SK-N-SH (cell line): ENCODE results near the gene VAMP2. TPM values are rescaled to one million over a fixed set of nuclear protein-coding genes. Genes with fewer than 3 reads are reported as not detected.

Experiments used
- CTCF ChIA-PET: fragments of 300-600, 350-600 bp; formaldehyde crosslinking; extraction: SDS; loops from one replicate; lab custom pipeline; 2021; lab: Yijun Ruan, JAX
- POLR2A ChIA-PET: fragments of 350-600 bp; sonication (Branson Sonifier 250); formaldehyde crosslinking; extraction: SDS; loops from one replicate; lab custom pipeline; 2020; ENCODE audit warnings: antibody characterized with exemption, inconsistent platforms; lab: Yijun Ruan, JAX
- DNase-seq: peaks from one replicate; pipeline ENCODE4 v3.0.0; 2012
- H2AFZ ChIP-seq: fragments of 200-600 bp; sonication (generic); 2 replicates; pipeline ENCODE4 v1.8.1; 2016; ENCODE audit warnings: antibody characterized with exemption, mild to moderate bottlenecking, low read depth
- H3F3A ChIP-seq: fragments of 200-600 bp; sonication (generic); replicated peaks from 2 replicates; pipeline ENCODE3; 2016; ENCODE audit warnings: antibody characterized with exemption, mild to moderate bottlenecking; ENCODE audit not compliant: insufficient read depth
- H3K27ac ChIP-seq, 2 experiments: fragments of 200-500 bp in 1 of 2; fragments of 200-600 bp in 1 of 2; sonication (Bioruptor generic) in 1 of 2; sonication (generic), shearing (Covaris generic) in 1 of 2; 2 replicates each; pipeline versions ENCODE4 v1.5.1 to v1.6.1; 2014 to 2016; ENCODE audit warnings: low read depth in 2 of 2, inconsistent platforms in 1 of 2, low read length in 1 of 2, mild to moderate bottlenecking in 1 of 2, mixed read lengths in 1 of 2
- H3K27me3 ChIP-seq: fragments of 200-600 bp; sonication (generic), shearing (Covaris generic); 2 replicates; pipeline ENCODE4 v1.6.1; 2016; ENCODE audit warnings: mixed run types; ENCODE audit not compliant: insufficient read depth
- H3K36me3 ChIP-seq, 2 experiments: fragments of 200-500 bp in 1 of 2; fragments of 200-600 bp in 1 of 2; sonication (Bioruptor generic) in 1 of 2; sonication (generic) in 1 of 2; replicated peaks in 1 of 2; 2 replicates each; pipeline versions ENCODE3 to v1.5.1; 2014 to 2016; ENCODE audit warnings: low read length in 1 of 2, mild to moderate bottlenecking in 1 of 2; ENCODE audit not compliant: insufficient read depth in 2 of 2, control insufficient read depth in 1 of 2
- H3K4me1 ChIP-seq, 2 experiments: fragments of 200-500 bp in 1 of 2; fragments of 200-600 bp in 1 of 2; sonication (Bioruptor generic) in 1 of 2; sonication (generic), shearing (Covaris generic) in 1 of 2; 2 replicates each; pipeline versions ENCODE4 v1.5.1 to v1.6.1; 2014 to 2016; ENCODE audit warnings: low read depth in 1 of 2, low read length in 1 of 2, mixed run types in 1 of 2; ENCODE audit not compliant: insufficient read depth in 2 of 2, control insufficient read depth in 1 of 2
- H3K4me2 ChIP-seq: fragments of 200-600 bp; sonication (generic), shearing (Covaris generic); 2 replicates; pipeline ENCODE4 v1.6.1; 2017; ENCODE audit warnings: mixed run types
- H3K4me3 ChIP-seq, 2 experiments: fragments of 200-500 bp in 1 of 2; fragments of 200-600 bp in 1 of 2; sonication (Bioruptor generic) in 1 of 2; sonication (generic), shearing (Covaris generic) in 1 of 2; 2 replicates each; pipeline versions ENCODE4 v1.5.1 to v1.8.1; 2014 to 2016; ENCODE audit warnings: low read depth in 2 of 2, inconsistent platforms in 1 of 2, low read length in 1 of 2, mild to moderate bottlenecking in 1 of 2, mixed read lengths in 1 of 2, moderate library complexity in 1 of 2
- H3K79me2 ChIP-seq: fragments of 200-600 bp; sonication (generic); 2 replicates; pipeline ENCODE4 v1.8.1; 2017; ENCODE audit warnings: mild to moderate bottlenecking; ENCODE audit not compliant: insufficient read depth
- H3K9ac ChIP-seq: fragments of 200-600 bp; sonication (generic); 2 replicates; pipeline ENCODE4 v1.6.1; 2017; ENCODE audit warnings: mixed run types
- H3K9me2 ChIP-seq: fragments of 200-600 bp; sonication (generic); 2 replicates; pipeline ENCODE4 v1.6.1; 2017; ENCODE audit warnings: mixed run types
- H3K9me3 ChIP-seq: fragments of 200-600 bp; sonication (generic); 2 replicates; pipeline ENCODE4 v1.6.1; 2017; ENCODE audit warnings: mixed run types, mild to moderate bottlenecking, moderate library complexity
- H4K20me1 ChIP-seq: fragments of 200-600 bp; sonication (generic); 2 replicates; pipeline ENCODE4 v1.6.1; 2017; ENCODE audit warnings: mild to moderate bottlenecking, mixed run types; ENCODE audit not compliant: insufficient read depth
- CHD2 ChIP-seq: fragments of 150-350 bp; IDR thresholded peaks from 2 replicates; pipeline ENCODE4 v1.6.1; 2018; ENCODE audit warnings: low read length; ENCODE audit not compliant: partially characterized antibody
- ELF1 ChIP-seq: IDR thresholded peaks from 2 replicates; pipeline ENCODE4 v1.4.0; 2012
- EZH2phosphoT487 ChIP-seq: fragments of 200-600 bp; sonication (generic); IDR thresholded peaks from 2 replicates; pipeline ENCODE4 v1.6.1; 2017; ENCODE audit warnings: low read depth, mixed run types, mild to moderate bottlenecking, antibody characterized with exemption, moderate library complexity, borderline replicate concordance
- FOXM1 ChIP-seq: IDR thresholded peaks from 2 replicates; pipeline ENCODE4 v1.4.0; 2012; ENCODE audit warnings: low read depth, mild to moderate bottlenecking
- JUND ChIP-seq: IDR thresholded peaks from 2 replicates; pipeline ENCODE4 v1.4.0; 2012
- MXI1 ChIP-seq: IDR thresholded peaks from 2 replicates; pipeline ENCODE4 v1.6.1; 2012; ENCODE audit warnings: mild to moderate bottlenecking, low read depth, low read length, improper control_type of control experiment
- NRF1 ChIP-seq: IDR thresholded peaks from 2 replicates; pipeline ENCODE4 v1.6.1; 2012; ENCODE audit warnings: low read depth, mild to moderate bottlenecking, low read length
- PBX3 ChIP-seq: IDR thresholded peaks from 2 replicates; pipeline ENCODE4; 2012
- POLR2AphosphoS5 ChIP-seq: IDR thresholded peaks from 2 replicates; pipeline ENCODE4 v1.6.1; 2012; ENCODE audit warnings: low read depth, low read length
- RCOR1 ChIP-seq: fragments of 150-350 bp; IDR thresholded peaks from 2 replicates; pipeline ENCODE4 v1.6.1; 2017; ENCODE audit warnings: antibody characterized with exemption, low read length
- RFX5 ChIP-seq: IDR thresholded peaks from 2 replicates; pipeline ENCODE4 v1.6.1; 2012; ENCODE audit warnings: mild to moderate bottlenecking, improper control_type of control experiment, low read length
- SIN3A ChIP-seq: IDR thresholded peaks from 2 replicates; pipeline ENCODE4 v1.6.1; 2012; ENCODE audit warnings: low read depth, mild to moderate bottlenecking, low read length, moderate library complexity, borderline replicate concordance
- SMC3 ChIP-seq: IDR thresholded peaks from 2 replicates; pipeline ENCODE4 v1.6.1; 2012; ENCODE audit warnings: low read depth, low read length, improper control_type of control experiment
- TEAD4 ChIP-seq: IDR thresholded peaks from 2 replicates; pipeline ENCODE4 v1.4.0; 2012; ENCODE audit warnings: mild to moderate bottlenecking, borderline replicate concordance; ENCODE audit not compliant: insufficient read depth
- YY1 ChIP-seq: IDR thresholded peaks from 2 replicates; pipeline ENCODE4 v1.4.0; 2012; ENCODE audit warnings: low read depth, mild to moderate bottlenecking
- ZBTB33 ChIP-seq: IDR thresholded peaks from 2 replicates; pipeline ENCODE4 v1.4.0; 2012; ENCODE audit warnings: low read depth, borderline replicate concordance
- WGBS: methylation state at CpG from one replicate; pipeline ENCODE4 v1.1.6; 2017; ENCODE audit warnings: low lambda C conversion rate; 5-methylcytosine and 5-hydroxymethylcytosine counted together
- polyA plus RNA-seq, 3 experiments: library from polyadenylated mRNA; depleted of rRNA; stranded (reverse); fragments of >200 nt; gene quantifications; 2 replicates each; pipeline ENCODE4 v1.2.3, GENCODE V29; 2012
- TF ChIP-seq, protein P1 (sequence below): IDR thresholded peaks from 2 replicates; pipeline ENCODE4 v1.6.1; 2012; ENCODE audit warnings: mild to moderate bottlenecking, low read depth, low read length, moderate library complexity
- TF ChIP-seq, protein P2 (sequence below): fragments of 200-600 bp; sonication (generic); IDR thresholded peaks from 2 replicates; pipeline ENCODE4 v1.6.1; 2017; ENCODE audit warnings: antibody characterized with exemption, mild to moderate bottlenecking, moderate library complexity
- TF ChIP-seq, protein P3 (sequence below): IDR thresholded peaks from 2 replicates; pipeline ENCODE4 v1.4.0; 2012; ENCODE audit warnings: low read depth

VAMP2 gene
- polyA plus RNA-seq, 1 of the 3 experiments (the other 2 are of a cell fraction): 42.0 TPM

- Histone ChIP-seq H3F3A (peaks cover 25% of the 10 kb centered on the region), H3K4me1 (peaks cover 36 to 47% of the 10 kb centered on the region in 2 experiments; a peak in 3 of 4 replicates), H4K20me1 (peaks cover 9% of the 10 kb centered on the region; the same call in 1 of the 2 replicates), H3K9ac (peak overlapping the region; percentile 98), H2AFZ (no peak overlapping the region), H3K27ac (peak overlapping the region; percentile 85 to 95), H3K4me2 (peak overlapping the region; percentile 95), H3K36me3 (peaks cover 7 to 19% of the 10 kb centered on the region in 2 experiments), H3K9me2 (no peaks in the 10 kb centered on the region), H3K9me3 (no peaks in the 10 kb centered on the region), H3K4me3 (no peak overlapping the region), H3K79me2 (peaks cover 26% of the 10 kb centered on the region), H3K27me3 (no peaks in the 10 kb centered on the region)
- 94% methylated on average over 7 of the region's 7 CpGs for WGBS
- DNase-seq: no peak
- ChIA-PET POLR2A (no interaction called here), CTCF (interaction anchor here (1.2 to 1.3 kb wide), 2 partner anchors 15 to 79 kb away, joined by 3 to 4 read pairs; no protein-coding TSS in a partner anchor)
- no peak for TF ChIP-seq EZH2phosphoT487
- TF ChIP-seq, protein P1, sequence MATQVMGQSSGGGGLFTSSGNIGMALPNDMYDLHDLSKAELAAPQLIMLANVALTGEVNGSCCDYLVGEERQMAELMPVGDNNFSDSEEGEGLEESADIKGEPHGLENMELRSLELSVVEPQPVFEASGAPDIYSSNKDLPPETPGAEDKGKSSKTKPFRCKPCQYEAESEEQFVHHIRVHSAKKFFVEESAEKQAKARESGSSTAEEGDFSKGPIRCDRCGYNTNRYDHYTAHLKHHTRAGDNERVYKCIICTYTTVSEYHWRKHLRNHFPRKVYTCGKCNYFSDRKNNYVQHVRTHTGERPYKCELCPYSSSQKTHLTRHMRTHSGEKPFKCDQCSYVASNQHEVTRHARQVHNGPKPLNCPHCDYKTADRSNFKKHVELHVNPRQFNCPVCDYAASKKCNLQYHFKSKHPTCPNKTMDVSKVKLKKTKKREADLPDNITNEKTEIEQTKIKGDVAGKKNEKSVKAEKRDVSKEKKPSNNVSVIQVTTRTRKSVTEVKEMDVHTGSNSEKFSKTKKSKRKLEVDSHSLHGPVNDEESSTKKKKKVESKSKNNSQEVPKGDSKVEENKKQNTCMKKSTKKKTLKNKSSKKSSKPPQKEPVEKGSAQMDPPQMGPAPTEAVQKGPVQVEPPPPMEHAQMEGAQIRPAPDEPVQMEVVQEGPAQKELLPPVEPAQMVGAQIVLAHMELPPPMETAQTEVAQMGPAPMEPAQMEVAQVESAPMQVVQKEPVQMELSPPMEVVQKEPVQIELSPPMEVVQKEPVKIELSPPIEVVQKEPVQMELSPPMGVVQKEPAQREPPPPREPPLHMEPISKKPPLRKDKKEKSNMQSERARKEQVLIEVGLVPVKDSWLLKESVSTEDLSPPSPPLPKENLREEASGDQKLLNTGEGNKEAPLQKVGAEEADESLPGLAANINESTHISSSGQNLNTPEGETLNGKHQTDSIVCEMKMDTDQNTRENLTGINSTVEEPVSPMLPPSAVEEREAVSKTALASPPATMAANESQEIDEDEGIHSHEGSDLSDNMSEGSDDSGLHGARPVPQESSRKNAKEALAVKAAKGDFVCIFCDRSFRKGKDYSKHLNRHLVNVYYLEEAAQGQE: no peak
- TF ChIP-seq POLR2AphosphoS5: no peak
- no peak for TF ChIP-seq JUND
- TF ChIP-seq YY1: no peak
- no peak for TF ChIP-seq SMC3
- TF ChIP-seq PBX3: no peak
- TF ChIP-seq NRF1: no peak
- no peak for TF ChIP-seq TEAD4
Measured at GRCh38 chr17:8153031-8153451, 9.7 kb downstream of the VAMP2 start.

GRCh38 chr17:8152112-8152775, 10.5 kb downstream of the VAMP2 start, which contains the start of gene PER1:
Gene PER1 (minus strand): TSS chr17:8152404. CDS start chr17:8150706, 1,698 bp downstream.
- Histone ChIP-seq H3K27me3 (no peaks in the 10 kb centered on the region), H3K9me3 (no peaks in the 10 kb centered on the region), H4K20me1 (peaks cover 9% of the 10 kb centered on the region; the same call in 1 of the 2 replicates), H3K36me3 (peaks cover 4 to 27% of the 10 kb centered on the region in 2 experiments), H3K4me3 (peak within 1 kb of the TSS; percentile 77 to 80), H3K9me2 (no peaks in the 10 kb centered on the region), H3F3A (peaks cover 21% of the 10 kb centered on the region), H3K4me1 (peaks cover 36 to 47% of the 10 kb centered on the region in 2 experiments; a peak in 3 of 4 replicates), H2AFZ (no peak within 1 kb of the TSS), H3K4me2 (peak within 1 kb of the TSS; percentile 95), H3K79me2 (peaks cover 26% of the 10 kb centered on the region), H3K9ac (peak within 1 kb of the TSS; percentile 98), H3K27ac (peak within 1 kb of the TSS; percentile 85 to 95)
- CTCF ChIA-PET: interaction anchor here (1.0 to 3.1 kb wide), 6 partner anchors 12 to 33 kb away, joined by 3 to 15 read pairs (median 4); partner anchors contain the start of genes ALOXE3 and HES7
- POLR2A ChIA-PET: interaction anchor here (0.8 to 2.5 kb wide), 3 partner anchors 13 to 37 kb away, joined by 3 to 19 read pairs (median 3); no protein-coding TSS in a partner anchor
- DNase-seq: peak; percentile 94
- 16% methylated on average over 16 of the region's 42 CpGs for WGBS
- peak; percentile 86 for TF ChIP-seq RFX5
- TF ChIP-seq, protein P2, sequence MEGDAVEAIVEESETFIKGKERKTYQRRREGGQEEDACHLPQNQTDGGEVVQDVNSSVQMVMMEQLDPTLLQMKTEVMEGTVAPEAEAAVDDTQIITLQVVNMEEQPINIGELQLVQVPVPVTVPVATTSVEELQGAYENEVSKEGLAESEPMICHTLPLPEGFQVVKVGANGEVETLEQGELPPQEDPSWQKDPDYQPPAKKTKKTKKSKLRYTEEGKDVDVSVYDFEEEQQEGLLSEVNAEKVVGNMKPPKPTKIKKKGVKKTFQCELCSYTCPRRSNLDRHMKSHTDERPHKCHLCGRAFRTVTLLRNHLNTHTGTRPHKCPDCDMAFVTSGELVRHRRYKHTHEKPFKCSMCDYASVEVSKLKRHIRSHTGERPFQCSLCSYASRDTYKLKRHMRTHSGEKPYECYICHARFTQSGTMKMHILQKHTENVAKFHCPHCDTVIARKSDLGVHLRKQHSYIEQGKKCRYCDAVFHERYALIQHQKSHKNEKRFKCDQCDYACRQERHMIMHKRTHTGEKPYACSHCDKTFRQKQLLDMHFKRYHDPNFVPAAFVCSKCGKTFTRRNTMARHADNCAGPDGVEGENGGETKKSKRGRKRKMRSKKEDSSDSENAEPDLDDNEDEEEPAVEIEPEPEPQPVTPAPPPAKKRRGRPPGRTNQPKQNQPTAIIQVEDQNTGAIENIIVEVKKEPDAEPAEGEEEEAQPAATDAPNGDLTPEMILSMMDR: no peak
- TF ChIP-seq, protein P3, sequence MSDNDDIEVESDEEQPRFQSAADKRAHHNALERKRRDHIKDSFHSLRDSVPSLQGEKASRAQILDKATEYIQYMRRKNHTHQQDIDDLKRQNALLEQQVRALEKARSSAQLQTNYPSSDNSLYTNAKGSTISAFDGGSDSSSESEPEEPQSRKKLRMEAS: peak; percentile 99
- TF ChIP-seq MXI1: peak; percentile 99
- TF ChIP-seq CHD2: no peak
- no peak for TF ChIP-seq ELF1
- peak; percentile 14; the same call in 1 of the 2 replicates for TF ChIP-seq SIN3A
- TF ChIP-seq RCOR1: no peak
- TF ChIP-seq FOXM1: no peak
- TF ChIP-seq ZBTB33: no peak
